Liver (tissue), 9 donors: ENCODE measurements around the gene RAX2. TPM values are rescaled to one million over a fixed set of nuclear protein-coding genes. Genes with fewer than 3 reads are reported as not detected.

Experiments used
- DNase-seq: peaks from one replicate; pipeline ENCODE4 v3.0.0-alpha.2; 2017; ENCODE audit warnings: low spot score
- H3K27ac ChIP-seq, 2 donors: one replicate each; pipeline ENCODE4 v1.7.0; 2013; ENCODE audit warnings: inconsistent platforms in 2 of 2, low read length in 2 of 2, control low read depth in 1 of 2, low read depth in 1 of 2, mild to moderate bottlenecking in 1 of 2
- H3K27me3 ChIP-seq, 4 donors: one replicate each; pipeline versions ENCODE4 v1.6.1 to v1.7.0; 2013; ENCODE audit warnings: low read length in 3 of 4, inconsistent platforms in 1 of 4, mild to moderate bottlenecking in 1 of 4, moderate library complexity in 1 of 4; ENCODE audit not compliant: control insufficient read depth in 4 of 4, insufficient read depth in 4 of 4
- H3K36me3 ChIP-seq, 4 donors: one replicate each; pipeline versions ENCODE4 v1.6.1 to v1.7.0; 2013; ENCODE audit warnings: low read length in 3 of 4, mild to moderate bottlenecking in 3 of 4, low read depth in 1 of 4, moderate library complexity in 1 of 4; ENCODE audit not compliant: control insufficient read depth in 4 of 4, insufficient read depth in 3 of 4
- H3K4me1 ChIP-seq, 4 donors: one replicate each; pipeline versions ENCODE4 v1.6.1 to v1.7.0; 2013; ENCODE audit warnings: low read length in 3 of 4, mild to moderate bottlenecking in 3 of 4, moderate library complexity in 1 of 4; ENCODE audit not compliant: control insufficient read depth in 4 of 4, insufficient read depth in 4 of 4
- H3K4me3 ChIP-seq, 3 donors: one replicate each; pipeline versions ENCODE4 v1.6.1 to v1.7.0; 2013; ENCODE audit warnings: low read length in 3 of 3, control low read depth in 1 of 3, low read depth in 1 of 3, mild to moderate bottlenecking in 1 of 3
- H3K9ac ChIP-seq, 2 donors: one replicate each; pipeline ENCODE4 v1.7.0; 2013; ENCODE audit warnings: low read length in 2 of 2, mild to moderate bottlenecking in 2 of 2, moderate library complexity in 2 of 2, control low read depth in 1 of 2, low read depth in 1 of 2
- H3K9me3 ChIP-seq, 4 donors: one replicate each; pipeline versions ENCODE4 v1.6.1 to v1.7.0; 2013; ENCODE audit warnings: low read length in 3 of 4; ENCODE audit not compliant: control insufficient read depth in 4 of 4
- EGR1 ChIP-seq, 2 donors: IDR thresholded peaks; 2 replicates each; pipeline ENCODE4 v1.6.1; 2016 to 2018; ENCODE audit warnings: antibody characterized with exemption in 2 of 2, low read depth in 2 of 2
- FOXA1 ChIP-seq: IDR thresholded peaks from 2 replicates; pipeline ENCODE4 v1.6.1; 2016; ENCODE audit warnings: antibody characterized with exemption
- FOXA2 ChIP-seq: IDR thresholded peaks from 2 replicates; pipeline ENCODE4 v1.6.1; 2016; ENCODE audit warnings: antibody characterized with exemption
- GABPA ChIP-seq, 2 donors: IDR thresholded peaks in 1 of 2; conservative IDR thresholded peaks in 1 of 2; 2 replicates each; pipeline ENCODE4 v1.6.1; 2016; ENCODE audit warnings: antibody characterized with exemption in 2 of 2, mild to moderate bottlenecking in 1 of 2, moderate library complexity in 1 of 2
- HNF4A ChIP-seq, 2 donors: conservative IDR thresholded peaks; 2 replicates each; pipeline ENCODE4 v1.6.1; 2016; ENCODE audit warnings: antibody characterized with exemption in 2 of 2, mild to moderate bottlenecking in 2 of 2
- HNF4G ChIP-seq: IDR thresholded peaks from 2 replicates; pipeline ENCODE4 v1.6.1; 2016; ENCODE audit warnings: antibody characterized with exemption
- JUND ChIP-seq, 2 donors: IDR thresholded peaks; 2 replicates each; pipeline ENCODE4 v1.6.1; 2016; ENCODE audit warnings: antibody characterized with exemption in 2 of 2
- NR2F2 ChIP-seq: IDR thresholded peaks from 2 replicates; pipeline ENCODE4 v1.6.1; 2016; ENCODE audit warnings: antibody characterized with exemption
- RAD21 ChIP-seq, 2 donors: IDR thresholded peaks; 2 replicates each; pipeline ENCODE4 v1.6.1; 2016; ENCODE audit warnings: antibody characterized with exemption in 2 of 2, mild to moderate bottlenecking in 2 of 2
- RXRA ChIP-seq, 2 donors: IDR thresholded peaks; 2 replicates each; pipeline ENCODE4 v1.6.1; 2017 to 2018; ENCODE audit warnings: antibody characterized with exemption in 2 of 2, mild to moderate bottlenecking in 1 of 2
- SP1 ChIP-seq: IDR thresholded peaks from 2 replicates; pipeline ENCODE4 v1.6.1; 2018; ENCODE audit warnings: antibody characterized with exemption, mild to moderate bottlenecking
- TAF1 ChIP-seq: conservative IDR thresholded peaks from 2 replicates; pipeline ENCODE4 v1.6.1; 2016; ENCODE audit warnings: antibody characterized with exemption, mild to moderate bottlenecking
- YY1 ChIP-seq: IDR thresholded peaks from 2 replicates; pipeline ENCODE4 v1.6.1; 2016; ENCODE audit warnings: antibody characterized with exemption, mild to moderate bottlenecking
- ZBTB33 ChIP-seq: IDR thresholded peaks from 2 replicates; pipeline ENCODE4 v1.6.1; 2016; ENCODE audit warnings: antibody characterized with exemption
- WGBS: extraction: QIAGEN DNeasy Blood & Tissue Kit; methylation state at CpG from one replicate; pipeline ENCODE4 v1.1.7; 2013; 5-methylcytosine and 5-hydroxymethylcytosine counted together
- polyA plus RNA-seq, 2 donors: library from polyadenylated mRNA; stranded (reverse) in 1 of 2; unstranded in 1 of 2; fragments of 200-250 nt in 1 of 2; fragments of >200 nt in 1 of 2; fragmentation: Nextera tagmentation in 1 of 2; extraction: Ambion mirVana in 1 of 2; gene quantifications; one replicate each; pipeline versions ENCODE4 v1.2.1 to v1.2.3, GENCODE V29; 2013 to 2015
- total RNA-seq, 2 donors: library from RNA; depleted of rRNA; stranded (reverse); fragments of >200 nt; gene quantifications; one replicate each; pipeline ENCODE4 v1.2.3, GENCODE V29; 2014
- TF ChIP-seq, protein P1 (sequence below): IDR thresholded peaks from 2 replicates; pipeline ENCODE4 v1.6.1; 2016; ENCODE audit warnings: antibody characterized with exemption
- TF ChIP-seq, protein P2 (sequence below): IDR thresholded peaks from 2 replicates; pipeline ENCODE4 v1.6.1; 2016; ENCODE audit warnings: antibody characterized with exemption
- TF ChIP-seq, protein P3 (sequence below): fragments of 150-350 bp; IDR thresholded peaks from 2 replicates; pipeline ENCODE4 v1.5.1; 2017; ENCODE audit warnings: improper control_type of control experiment, low read depth, low read length; ENCODE audit not compliant: missing input control
- TF ChIP-seq, protein P4 (sequence below): IDR thresholded peaks from 2 replicates; pipeline ENCODE4 v1.6.1; 2016; ENCODE audit warnings: antibody characterized with exemption, mild to moderate bottlenecking
- donor health status: healthy.
- donor health status: healthy.
- donor health status: healthy.
- donor health status: healthy.
- donor health status: healthy.

Gene RAX2
- total and polyA plus RNA-seq, 4 donors, result not detected

DNA sequence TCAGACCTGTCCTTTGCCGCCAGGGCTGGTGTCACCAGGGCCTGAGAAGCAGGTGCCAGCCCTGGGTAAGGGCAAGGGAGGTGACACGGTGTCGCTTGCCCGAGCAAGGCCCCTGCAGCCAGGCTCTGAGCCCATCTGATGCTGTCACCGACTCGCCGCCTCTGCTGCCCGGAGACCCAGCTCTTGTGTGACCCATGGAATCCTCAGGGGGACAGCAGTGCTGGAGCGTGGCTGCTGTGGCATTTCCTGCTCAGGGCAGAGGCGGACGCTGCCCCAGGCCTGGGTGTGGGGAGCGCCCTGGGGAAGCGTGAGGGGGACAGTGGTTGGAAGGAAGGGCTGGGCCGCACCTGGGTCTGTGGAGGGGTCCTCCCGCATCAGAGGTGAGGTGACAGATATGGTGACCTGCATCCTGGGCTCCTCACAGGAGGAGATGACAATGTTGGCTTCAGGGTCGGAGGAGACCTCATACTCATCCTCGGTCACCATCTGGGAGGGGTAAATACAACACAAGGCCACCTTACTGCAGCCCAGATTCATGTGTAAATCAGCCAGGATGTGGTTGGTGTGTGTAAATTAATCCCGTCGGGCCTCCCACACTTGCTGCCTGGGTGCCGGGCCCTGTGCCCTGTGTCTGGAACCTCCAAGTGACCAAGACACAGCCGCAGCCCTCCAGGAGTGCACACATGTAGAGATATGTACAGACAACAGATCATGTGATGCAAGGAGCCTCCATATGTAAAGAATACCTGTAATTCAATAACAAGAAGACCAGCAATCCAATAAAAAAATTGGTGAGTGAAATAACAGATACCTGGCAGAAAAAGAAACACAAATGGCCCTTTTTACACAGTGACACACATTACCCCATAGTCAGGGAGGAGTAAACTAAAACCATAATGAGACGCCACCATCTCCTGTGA, 41.7 kb upstream of the RAX2 start:
- peak overlapping the region; percentile 2 to 51 for H3K27ac ChIP-seq
- TF ChIP-seq GABPA (IDR thresholded peaks at IDR 0.05 in 1 of 2, conservative IDR thresholded peaks at IDR 0.05 in 1 of 2), result no peak
- no peak for TF ChIP-seq HNF4G
- TF ChIP-seq HNF4A (conservative IDR thresholded peaks at IDR 0.05), result no peak
- TF ChIP-seq NR2F2, result no peak
- no peak for TF ChIP-seq FOXA1
- no peak for TF ChIP-seq JUND (IDR thresholded peaks at IDR 0.05)
- no peak for TF ChIP-seq RAD21 (IDR thresholded peaks at IDR 0.05)
- TF ChIP-seq, protein P1, sequence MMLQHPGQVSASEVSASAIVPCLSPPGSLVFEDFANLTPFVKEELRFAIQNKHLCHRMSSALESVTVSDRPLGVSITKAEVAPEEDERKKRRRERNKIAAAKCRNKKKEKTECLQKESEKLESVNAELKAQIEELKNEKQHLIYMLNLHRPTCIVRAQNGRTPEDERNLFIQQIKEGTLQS, result no peak
- TF ChIP-seq, protein P2, sequence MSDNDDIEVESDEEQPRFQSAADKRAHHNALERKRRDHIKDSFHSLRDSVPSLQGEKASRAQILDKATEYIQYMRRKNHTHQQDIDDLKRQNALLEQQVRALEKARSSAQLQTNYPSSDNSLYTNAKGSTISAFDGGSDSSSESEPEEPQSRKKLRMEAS, result no peak
- no peak for TF ChIP-seq FOXA2
- TF ChIP-seq SP1, result no peak
- TF ChIP-seq RXRA (IDR thresholded peaks at IDR 0.05), result no peak
- no peak for TF ChIP-seq TAF1
- TF ChIP-seq, protein P3, sequence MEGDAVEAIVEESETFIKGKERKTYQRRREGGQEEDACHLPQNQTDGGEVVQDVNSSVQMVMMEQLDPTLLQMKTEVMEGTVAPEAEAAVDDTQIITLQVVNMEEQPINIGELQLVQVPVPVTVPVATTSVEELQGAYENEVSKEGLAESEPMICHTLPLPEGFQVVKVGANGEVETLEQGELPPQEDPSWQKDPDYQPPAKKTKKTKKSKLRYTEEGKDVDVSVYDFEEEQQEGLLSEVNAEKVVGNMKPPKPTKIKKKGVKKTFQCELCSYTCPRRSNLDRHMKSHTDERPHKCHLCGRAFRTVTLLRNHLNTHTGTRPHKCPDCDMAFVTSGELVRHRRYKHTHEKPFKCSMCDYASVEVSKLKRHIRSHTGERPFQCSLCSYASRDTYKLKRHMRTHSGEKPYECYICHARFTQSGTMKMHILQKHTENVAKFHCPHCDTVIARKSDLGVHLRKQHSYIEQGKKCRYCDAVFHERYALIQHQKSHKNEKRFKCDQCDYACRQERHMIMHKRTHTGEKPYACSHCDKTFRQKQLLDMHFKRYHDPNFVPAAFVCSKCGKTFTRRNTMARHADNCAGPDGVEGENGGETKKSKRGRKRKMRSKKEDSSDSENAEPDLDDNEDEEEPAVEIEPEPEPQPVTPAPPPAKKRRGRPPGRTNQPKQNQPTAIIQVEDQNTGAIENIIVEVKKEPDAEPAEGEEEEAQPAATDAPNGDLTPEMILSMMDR, result no peak
- no peak for TF ChIP-seq EGR1 (IDR thresholded peaks at IDR 0.05; ENCODE audit: low read depth in 2 of 2)
- TF ChIP-seq, protein P4, sequence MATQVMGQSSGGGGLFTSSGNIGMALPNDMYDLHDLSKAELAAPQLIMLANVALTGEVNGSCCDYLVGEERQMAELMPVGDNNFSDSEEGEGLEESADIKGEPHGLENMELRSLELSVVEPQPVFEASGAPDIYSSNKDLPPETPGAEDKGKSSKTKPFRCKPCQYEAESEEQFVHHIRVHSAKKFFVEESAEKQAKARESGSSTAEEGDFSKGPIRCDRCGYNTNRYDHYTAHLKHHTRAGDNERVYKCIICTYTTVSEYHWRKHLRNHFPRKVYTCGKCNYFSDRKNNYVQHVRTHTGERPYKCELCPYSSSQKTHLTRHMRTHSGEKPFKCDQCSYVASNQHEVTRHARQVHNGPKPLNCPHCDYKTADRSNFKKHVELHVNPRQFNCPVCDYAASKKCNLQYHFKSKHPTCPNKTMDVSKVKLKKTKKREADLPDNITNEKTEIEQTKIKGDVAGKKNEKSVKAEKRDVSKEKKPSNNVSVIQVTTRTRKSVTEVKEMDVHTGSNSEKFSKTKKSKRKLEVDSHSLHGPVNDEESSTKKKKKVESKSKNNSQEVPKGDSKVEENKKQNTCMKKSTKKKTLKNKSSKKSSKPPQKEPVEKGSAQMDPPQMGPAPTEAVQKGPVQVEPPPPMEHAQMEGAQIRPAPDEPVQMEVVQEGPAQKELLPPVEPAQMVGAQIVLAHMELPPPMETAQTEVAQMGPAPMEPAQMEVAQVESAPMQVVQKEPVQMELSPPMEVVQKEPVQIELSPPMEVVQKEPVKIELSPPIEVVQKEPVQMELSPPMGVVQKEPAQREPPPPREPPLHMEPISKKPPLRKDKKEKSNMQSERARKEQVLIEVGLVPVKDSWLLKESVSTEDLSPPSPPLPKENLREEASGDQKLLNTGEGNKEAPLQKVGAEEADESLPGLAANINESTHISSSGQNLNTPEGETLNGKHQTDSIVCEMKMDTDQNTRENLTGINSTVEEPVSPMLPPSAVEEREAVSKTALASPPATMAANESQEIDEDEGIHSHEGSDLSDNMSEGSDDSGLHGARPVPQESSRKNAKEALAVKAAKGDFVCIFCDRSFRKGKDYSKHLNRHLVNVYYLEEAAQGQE, result no peak
- no peak for TF ChIP-seq YY1
- no peak for TF ChIP-seq ZBTB33
- no peak for DNase-seq
- peaks cover 0 to 9% (median 2%) of the 10 kb centered on the region in 4 donors for H3K4me1 ChIP-seq
- no peak overlapping the region for H3K9ac ChIP-seq
- H3K9me3 ChIP-seq, result no peaks in the 10 kb centered on the region
- H3K36me3 ChIP-seq, result no peaks in the 10 kb centered on the region
- 77% methylated on average over 22 of the region's 22 CpGs for WGBS
- H3K27me3 ChIP-seq, result no peaks in the 10 kb centered on the region
- H3K4me3 ChIP-seq, result no peak overlapping the region
